HepG2 (cell line): ENCODE results near the gene NSF. TPM values are rescaled to one million over a fixed set of nuclear protein-coding genes. Genes with fewer than 3 reads are reported as not detected.

ENCODE experiments used
- AGO1 ChIP-seq: fragments of 200-400 bp; formaldehyde crosslinking; IDR thresholded peaks from 2 replicates; pipeline ENCODE4 v1.6.1; 2017; ENCODE audit warnings: mild to moderate bottlenecking, low read depth, low read length, moderate library complexity; ENCODE audit not compliant: poor library complexity, severe bottlenecking
- CBX2 ChIP-seq, 2 experiments: fragments of 200-600 bp in 1 of 2; sonication (generic); formaldehyde crosslinking in 1 of 2; IDR thresholded peaks; 2 replicates each; pipeline versions ENCODE4 v1.7.0 to v1.8.1; 2018 to 2022; ENCODE audit warnings: low read depth in 2 of 2, low read length in 1 of 2, mild to moderate bottlenecking in 1 of 2, missing genetic modification reagents in 1 of 2
- HIVEP1 ChIP-seq: sonication (generic); formaldehyde crosslinking; IDR thresholded peaks from 2 replicates; pipeline ENCODE4 v1.4.0; 2020; ENCODE audit warnings: mild to moderate bottlenecking, missing genetic modification reagents
- KAT7 ChIP-seq: IDR thresholded peaks from 2 replicates; pipeline ENCODE4 v1.6.1; 2018; ENCODE audit warnings: borderline replicate concordance, missing compliant biosample characterization
- LRRFIP1 ChIP-seq: sonication (generic); formaldehyde crosslinking; conservative IDR thresholded peaks from 2 replicates; pipeline ENCODE4 v1.4.0; 2020; ENCODE audit warnings: missing genetic modification reagents
- SMAD1 ChIP-seq: sonication (generic); formaldehyde crosslinking; IDR thresholded peaks from 2 replicates; pipeline ENCODE4 v1.4.0; 2020; ENCODE audit warnings: missing genetic modification reagents, low read depth, mild to moderate bottlenecking, borderline replicate concordance
- SSRP1 ChIP-seq: IDR thresholded peaks from 2 replicates; pipeline ENCODE4 v1.6.1; 2016; ENCODE audit warnings: control low read depth
- TFDP2 ChIP-seq: sonication (generic); formaldehyde crosslinking; IDR thresholded peaks from 2 replicates; pipeline ENCODE4 v1.4.0; 2020; ENCODE audit warnings: missing genetic modification reagents
- ZFP36L1 ChIP-seq: sonication (generic); formaldehyde crosslinking; IDR thresholded peaks from 2 replicates; pipeline ENCODE4 v1.8.0; 2022; ENCODE audit warnings: mild to moderate bottlenecking, missing genetic modification reagents, moderate library complexity
- ZNF160 ChIP-seq: sonication (generic); formaldehyde crosslinking; IDR thresholded peaks from 2 replicates; pipeline ENCODE4 v1.8.0; 2022; ENCODE audit warnings: mild to moderate bottlenecking, inconsistent platforms, missing genetic modification reagents
- ZNF318 ChIP-seq: sonication (generic); formaldehyde crosslinking; IDR thresholded peaks from 2 replicates; pipeline ENCODE4 v1.4.0; 2020; ENCODE audit warnings: mild to moderate bottlenecking, missing genetic modification reagents
- ZNF446 ChIP-seq: sonication (generic); formaldehyde crosslinking; IDR thresholded peaks from 2 replicates; pipeline ENCODE4 v1.5.0; 2020; ENCODE audit warnings: mild to moderate bottlenecking, missing genetic modification reagents
- polyA plus RNA-seq, 8 experiments: library from polyadenylated mRNA; depleted of rRNA in 3 of 8; stranded (reverse) in 7 of 8; unstranded in 1 of 8; fragments of >200 nt; fragmentation: Illumina TruSeq in 4 of 8; extraction: Trizol in 4 of 8; gene quantifications; 2 replicates each; pipeline versions ENCODE4 v1.2.1 to v1.2.3, GENCODE V29; 2011 to 2016; ENCODE audit warnings: low read depth in 4 of 8, missing spikeins in 1 of 8, mixed read lengths in 1 of 8; ENCODE audit not compliant: insufficient read depth in 1 of 8
- total RNA-seq, 5 experiments: library from RNA; depleted of rRNA; stranded (reverse); fragments of >200 nt; fragmentation: Illumina TruSeq; extraction: Trizol; gene quantifications; 2 replicates each; pipeline ENCODE4 v1.2.3, GENCODE V29; 2016; ENCODE audit warnings: low read depth in 1 of 5

The NSF gene
- total and polyA plus RNA-seq, 2 of the 13 experiments (the other 11 are each of a cell fraction or from before 2014, with no cell fraction given): 21.9 to 37.8 TPM

- no peak; the same call in 1 of the 2 replicates for TF ChIP-seq HIVEP1 (CRISPR knock-in tag)
- TF ChIP-seq AGO1: peak; percentile 10
- no peak; the same call in 1 of the 2 replicates for TF ChIP-seq KAT7 (CRISPR knock-in tag)
- TF ChIP-seq SSRP1 (CRISPR knock-in tag): peak; percentile 74
- peak; percentile 67 for TF ChIP-seq ZFP36L1
- no peak for TF ChIP-seq SMAD1 (CRISPR knock-in tag)
- no peak for TF ChIP-seq ZNF446
- TF ChIP-seq TFDP2: no peak; the same call in 1 of the 2 replicates
- TF ChIP-seq ZNF160 (CRISPR knock-in tag): no peak
- no peak for TF ChIP-seq CBX2 (IDR thresholded peaks at IDR 0.05; ENCODE audit: low read depth, low read length)
- TF ChIP-seq CBX2 (CRISPR knock-in tag; IDR thresholded peaks at IDR 0.05; ENCODE audit: low read depth): no peak
- TF ChIP-seq ZNF318 (CRISPR knock-in tag): peak; percentile 66; the same call in 1 of the 2 replicates
- TF ChIP-seq LRRFIP1 (CRISPR knock-in tag): no peak
Observed at GRCh38 chr17:46770439-46770817, 180.0 kb downstream of the NSF start (continued).
